Measurements from ENCODE around the gene IL17RD. TPM values are rescaled to one million over a fixed set of nuclear protein-coding genes. Genes with fewer than 3 reads are reported as not detected.

IL17RD gene
- polyA plus RNA-seq, 3 donors: not detected

- no peak for TF ChIP-seq CTCF (IDR thresholded peaks at IDR 0.05)
- no peak overlapping the region for H3K9ac ChIP-seq (ENCODE audit: insufficient read depth, low read length, poor library complexity, severe bottlenecking)
- no peak overlapping the region for H3K4me2 ChIP-seq (replicated peaks; ENCODE audit: extremely low read depth, low read length, poor library complexity, severe bottlenecking)
- no peak overlapping the region for H3K4me3 Mint-ChIP-seq
- intact Hi-C loops (cut with micrococcal nuclease): loop anchor here (5.0 to 10.0 kb wide), 3 partner anchors 35 to 403 kb away; partner anchors contain the start of gene TASOR (in 1 of the 2)
- no peaks in the 10 kb centered on the region for H3K36me3 ChIP-seq (replicated peaks in 1 of 2; ENCODE audit: control insufficient read depth in 1 of 2, insufficient read depth in 2 of 2, low read length in 2 of 2)
- peaks cover 3% of the 10 kb centered on the region for H3K4me1 Mint-ChIP-seq
- no peaks in the 10 kb centered on the region for H3K79me2 ChIP-seq (ENCODE audit: insufficient read depth, low read length)
- H3K27ac Mint-ChIP-seq: peak overlapping the region in 1 of 7 donors; percentile 13
- H4K20me1 ChIP-seq (ENCODE audit: insufficient read depth, low read length): no peaks in the 10 kb centered on the region
- no peaks in the 10 kb centered on the region for H3K4me1 ChIP-seq (ENCODE audit: control insufficient read depth in 1 of 2, insufficient read depth in 2 of 2, low read length in 2 of 2)
- no peaks in the 10 kb centered on the region for H3K27me3 ChIP-seq (ENCODE audit: control insufficient read depth in 2 of 2, insufficient read depth in 2 of 2, low read length in 2 of 2)
- no peaks in the 10 kb centered on the region for H3K9me3 Mint-ChIP-seq
- H3K27me3 Mint-ChIP-seq (ENCODE audit: low read depth in 3 of 3): peaks cover 0 to 7% (median 2%) of the 10 kb centered on the region in 3 donors
- H3K27ac ChIP-seq (ENCODE audit: low read depth in 1 of 2, low read length in 2 of 2): no peak overlapping the region
- no peak for DNase-seq
- H3K9me3 ChIP-seq (replicated peaks in 1 of 2; ENCODE audit: control insufficient read depth in 1 of 2, insufficient read depth in 1 of 2, low read length in 2 of 2): no peaks in the 10 kb centered on the region
- H3K36me3 Mint-ChIP-seq: no peaks in the 10 kb centered on the region
- no peak overlapping the region for H3K4me3 ChIP-seq (replicated peaks in 1 of 3; ENCODE audit: low read depth in 2 of 3, low read length in 3 of 3)
- no peak overlapping the region for H2AFZ ChIP-seq (ENCODE audit: insufficient read depth, low read depth, low read length, poor library complexity, severe bottlenecking)
- WGBS (ENCODE audit: insufficient coverage): no CpG with 5 or more reads among the region's 1 CpG
Measured at GRCh38 chr3:57087361-57088092, 77.6 kb downstream of the IL17RD start.

GRCh38 chr3:57086201-57086600 is 79.0 kb downstream of the IL17RD start:
- H3K4me3 Mint-ChIP-seq: no peak overlapping the region
- no peaks in the 10 kb centered on the region for H3K36me3 Mint-ChIP-seq
- no peak for DNase-seq
- H3K4me2 ChIP-seq (replicated peaks; ENCODE audit: extremely low read depth, low read length, poor library complexity, severe bottlenecking): no peak overlapping the region
- H3K27me3 Mint-ChIP-seq (ENCODE audit: low read depth in 3 of 3): peaks cover 0 to 10% (median 5%) of the 10 kb centered on the region in 3 donors
- H3K27me3 ChIP-seq (ENCODE audit: control insufficient read depth in 2 of 2, insufficient read depth in 2 of 2, low read length in 2 of 2): peaks cover 0 to 2% of the 10 kb centered on the region in 2 donors
- H3K9ac ChIP-seq (ENCODE audit: insufficient read depth, low read length, poor library complexity, severe bottlenecking): no peak overlapping the region
- H3K4me1 Mint-ChIP-seq: peaks cover 5% of the 10 kb centered on the region
- intact Hi-C loops (cut with micrococcal nuclease): loop anchor here (5.0 to 10.0 kb wide), 3 partner anchors 34 to 401 kb away; partner anchors contain the start of gene TASOR (in 1 of the 2)
- no peaks in the 10 kb centered on the region for H3K9me3 Mint-ChIP-seq
- H4K20me1 ChIP-seq (ENCODE audit: insufficient read depth, low read length): no peaks in the 10 kb centered on the region
- no peak overlapping the region for H3K27ac ChIP-seq (ENCODE audit: low read depth in 1 of 2, low read length in 2 of 2)
- no peaks in the 10 kb centered on the region for H3K79me2 ChIP-seq (ENCODE audit: insufficient read depth, low read length)
- H3K36me3 ChIP-seq (replicated peaks in 1 of 2; ENCODE audit: control insufficient read depth in 1 of 2, insufficient read depth in 2 of 2, low read length in 2 of 2): no peaks in the 10 kb centered on the region
- TF ChIP-seq CTCF (IDR thresholded peaks at IDR 0.05): no peak
- no peak overlapping the region for H2AFZ ChIP-seq (ENCODE audit: insufficient read depth, low read depth, low read length, poor library complexity, severe bottlenecking)
- H3K4me3 ChIP-seq (replicated peaks in 1 of 3; ENCODE audit: low read depth in 2 of 3, low read length in 3 of 3): no peak overlapping the region
- H3K27ac Mint-ChIP-seq: no peak overlapping the region
- H3K4me1 ChIP-seq (ENCODE audit: control insufficient read depth in 1 of 2, insufficient read depth in 2 of 2, low read length in 2 of 2): no peaks in the 10 kb centered on the region
- H3K9me3 ChIP-seq (replicated peaks in 1 of 2; ENCODE audit: control insufficient read depth in 1 of 2, insufficient read depth in 1 of 2, low read length in 2 of 2): no peaks in the 10 kb centered on the region

Data from CD14-positive monocyte (primary cell).